Small intestine (tissue), 7 donors: Measurements from ENCODE around the gene ABR. TPM values are rescaled to one million over a fixed set of nuclear protein-coding genes. Genes with fewer than 3 reads are reported as not detected.

Experiments used
- DNase-seq, 2 donors: peaks; one replicate each; pipeline versions ENCODE4 v3.0.0 to v3.0.0-alpha.2; 2013
- FAIRE-seq: peaks from 2 replicates; lab custom pipeline; 2012; peaks lifted over from hg19 to GRCh38; lab: Jason Lieb, UNC
- H3K27ac ChIP-seq, 3 donors: one replicate each; pipeline ENCODE4 v1.5.1; 2013; ENCODE audit warnings: low read length in 2 of 3, mild to moderate bottlenecking in 2 of 3, control low read depth in 1 of 3, inconsistent platforms in 1 of 3, low read depth in 1 of 3, moderate library complexity in 1 of 3
- H3K27me3 ChIP-seq, 3 donors: one replicate each; pipeline ENCODE4 v1.6.1; 2013; ENCODE audit warnings: low read length in 3 of 3, inconsistent platforms in 1 of 3; ENCODE audit not compliant: control insufficient read depth in 3 of 3, insufficient read depth in 3 of 3
- H3K36me3 ChIP-seq, 3 donors: one replicate each; pipeline ENCODE4 v1.6.1; 2013; ENCODE audit warnings: low read length in 3 of 3, inconsistent platforms in 1 of 3, low read depth in 1 of 3, mild to moderate bottlenecking in 1 of 3, moderate library complexity in 1 of 3; ENCODE audit not compliant: control insufficient read depth in 3 of 3, insufficient read depth in 2 of 3
- H3K4me1 ChIP-seq, 3 donors: one replicate each; pipeline ENCODE4 v1.6.1; 2013; ENCODE audit warnings: low read length in 2 of 3, inconsistent platforms in 1 of 3, low read depth in 1 of 3, mild to moderate bottlenecking in 1 of 3, moderate library complexity in 1 of 3; ENCODE audit not compliant: control insufficient read depth in 3 of 3, insufficient read depth in 2 of 3
- H3K4me3 ChIP-seq, 3 donors: one replicate each; pipeline ENCODE4 v1.5.1; 2013; ENCODE audit warnings: low read length in 3 of 3, control low read depth in 1 of 3, inconsistent platforms in 1 of 3, low read depth in 1 of 3, mild to moderate bottlenecking in 1 of 3, moderate library complexity in 1 of 3
- H3K9me3 ChIP-seq, 2 donors: one replicate each; pipeline ENCODE4 v1.6.1; 2013; ENCODE audit warnings: low read depth in 1 of 2, low read length in 1 of 2; ENCODE audit not compliant: control insufficient read depth in 2 of 2, insufficient read depth in 1 of 2
- WGBS, 3 donors: extraction: QIAGEN DNeasy Blood & Tissue Kit; methylation state at CpG; one replicate each; pipeline ENCODE4 v1.1.7; 2013; 5-methylcytosine and 5-hydroxymethylcytosine counted together
- polyA plus RNA-seq, 4 donors: library from polyadenylated mRNA; stranded (reverse) in 3 of 4; unstranded in 1 of 4; fragments of 200-250 nt in 3 of 4; fragments of 120-200 nt in 1 of 4; gene quantifications; one replicate each; pipeline versions ENCODE4 v1.2.1 to v1.2.3, GENCODE V29; 2013
- donor health status: healthy with polysubstance abuse.
- donor health status: control.
- donor health status: control.
- donor health status: Bipolar disorder and iron deficiency.
- donor health status: healthy.

The ABR gene
- polyA plus RNA-seq, 4 donors, result 69.8 to 131 (median 83.5) TPM

DNA sequence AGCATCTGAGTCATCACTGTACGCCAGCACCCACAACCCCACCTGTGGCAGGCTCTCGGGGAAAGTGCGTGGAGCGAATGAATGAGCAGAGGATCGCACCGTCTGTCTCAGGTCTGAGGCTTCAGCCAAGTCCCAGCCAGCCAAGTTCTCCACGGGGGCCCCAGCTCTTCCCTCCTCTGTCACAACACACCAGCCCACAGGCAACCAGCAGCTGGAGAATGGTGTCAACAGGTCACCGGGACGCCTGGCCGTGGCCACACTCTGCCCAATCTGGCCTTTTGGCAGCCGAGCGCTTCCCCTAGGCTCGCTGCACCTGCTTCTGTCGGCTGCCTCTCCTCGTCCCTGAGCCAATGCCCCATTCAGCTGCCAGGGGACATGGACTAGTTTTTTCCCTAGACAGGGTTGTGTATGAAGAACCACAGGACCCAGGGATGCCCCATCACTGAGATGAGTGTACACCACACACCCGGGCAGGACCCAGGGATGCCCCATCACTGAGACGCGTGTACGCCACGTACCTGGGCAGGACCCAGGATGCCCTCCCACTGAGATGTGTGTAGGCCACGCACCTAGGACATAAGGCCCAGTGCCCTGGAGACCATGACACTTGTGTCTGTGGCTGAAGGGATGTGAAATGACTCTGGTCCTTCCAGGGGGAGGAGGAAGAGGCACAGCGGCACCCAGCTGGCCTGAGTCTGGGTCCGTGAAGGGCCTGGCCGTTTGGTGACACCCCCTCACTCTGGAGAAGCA is 52.8 kb downstream of the ABR start:
- no peak overlapping the region for H3K4me3 ChIP-seq
- peaks cover 0 to 3% (median 0%) of the 10 kb centered on the region in 3 donors for H3K27me3 ChIP-seq
- H3K27ac ChIP-seq, result no peak overlapping the region
- peaks cover 0 to 17% (median 5%) of the 10 kb centered on the region in 3 donors for H3K4me1 ChIP-seq
- H3K36me3 ChIP-seq, result peaks cover 0 to 2% (median 0%) of the 10 kb centered on the region in 3 donors
- 80 to 82% (median 81%) methylated on average over 24 of the region's 24 CpGs for WGBS, 3 donors
- DNase-seq (no peak), FAIRE-seq (no peak)
- H3K9me3 ChIP-seq, result peaks cover 0 to 4% of the 10 kb centered on the region in 2 donors

- Histone ChIP-seq H3K27ac (no peak overlapping the region), H3K4me1 (peaks cover 0 to 20% (median 6%) of the 10 kb centered on the region in 3 donors), H3K9me3 (peaks cover 0 to 4% of the 10 kb centered on the region in 2 donors), H3K36me3 (peaks cover 0 to 2% (median 0%) of the 10 kb centered on the region in 3 donors), H3K27me3 (peaks cover 0 to 3% (median 0%) of the 10 kb centered on the region in 3 donors), H3K4me3 (no peak overlapping the region)
- no peak for DNase-seq
- WGBS, 3 donors, result 86 to 92% (median 92%) methylated on average over 22 to 26 of the region's 26 CpGs
- FAIRE-seq, result no peak
Observed at GRCh38 chr17:1126250-1126797, 53.5 kb downstream of the ABR start.

- H3K9me3 ChIP-seq, result peaks cover 0 to 4% of the 10 kb centered on the region in 2 donors
- H3K27me3 ChIP-seq, result peaks cover 0 to 3% (median 0%) of the 10 kb centered on the region in 3 donors
- DNase-seq (no peak), FAIRE-seq (no peak)
- H3K27ac ChIP-seq, result no peak overlapping the region
- peaks cover 0 to 6% (median 0%) of the 10 kb centered on the region in 3 donors for H3K36me3 ChIP-seq
- peaks cover 0 to 20% (median 11%) of the 10 kb centered on the region in 3 donors for H3K4me1 ChIP-seq
- H3K4me3 ChIP-seq, result no peak overlapping the region
- 82 to 95% (median 94%) methylated on average over 8 to 11 of the region's 11 CpGs for WGBS, 3 donors
Observed at GRCh38 chr17:1125788-1126145, 54.0 kb downstream of the ABR start.

DNA sequence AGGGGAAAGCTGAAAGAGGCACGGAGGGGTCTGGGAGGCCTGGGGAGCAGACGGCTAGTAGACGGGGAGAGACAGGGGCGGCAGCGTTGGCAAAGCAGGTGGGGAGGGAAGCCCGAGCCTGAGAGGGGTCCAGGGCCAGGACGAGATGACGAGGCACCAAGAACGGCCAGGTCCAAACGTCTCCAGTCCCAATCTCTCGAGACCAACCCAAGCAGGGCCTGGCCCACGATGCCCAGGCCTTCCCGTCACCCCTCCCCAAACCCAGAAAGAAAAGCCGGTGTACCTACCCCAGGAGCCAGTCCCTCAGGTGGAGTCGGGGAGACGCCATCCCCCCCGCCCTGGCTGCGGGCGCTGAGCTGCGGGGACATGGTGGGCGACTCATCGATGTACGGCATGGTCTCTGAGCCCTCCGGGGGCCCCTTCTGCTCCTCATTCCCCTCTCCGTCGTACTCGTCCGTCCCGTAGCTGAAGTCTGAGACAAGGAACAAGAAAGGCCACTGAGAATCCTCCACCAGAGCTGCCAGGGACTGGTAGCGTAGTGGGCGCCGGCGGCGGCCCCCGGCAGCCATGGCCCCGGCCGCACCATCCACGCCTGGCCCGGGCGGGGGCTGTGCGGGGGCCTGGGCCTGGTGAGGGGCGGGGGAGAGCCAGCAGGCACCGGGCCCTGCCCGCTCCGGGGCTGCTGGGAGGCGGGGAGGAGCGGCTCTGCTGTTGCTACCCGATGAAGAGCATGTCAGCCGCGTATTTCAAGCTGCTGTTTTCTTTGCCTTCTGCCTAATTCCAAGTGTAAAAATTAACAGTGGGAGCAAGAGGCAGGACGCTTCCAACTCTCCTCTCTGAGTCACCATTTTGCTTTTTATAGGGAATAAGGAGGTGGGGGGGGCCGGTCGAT is 54.6 kb downstream of the ABR start:
- DNase-seq (no peak), FAIRE-seq (no peak)
- WGBS, 3 donors, result 92 to 96% (median 93%) methylated on average over 42 to 53 of the region's 53 CpGs
- Histone ChIP-seq H3K27me3 (peaks cover 0 to 3% (median 0%) of the 10 kb centered on the region in 3 donors), H3K4me3 (no peak overlapping the region), H3K36me3 (peaks cover 0 to 6% (median 0%) of the 10 kb centered on the region in 3 donors), H3K4me1 (peaks cover 0 to 20% (median 13%) of the 10 kb centered on the region in 3 donors), H3K9me3 (peaks cover 0 to 4% of the 10 kb centered on the region in 2 donors), H3K27ac (no peak overlapping the region)

DNA sequence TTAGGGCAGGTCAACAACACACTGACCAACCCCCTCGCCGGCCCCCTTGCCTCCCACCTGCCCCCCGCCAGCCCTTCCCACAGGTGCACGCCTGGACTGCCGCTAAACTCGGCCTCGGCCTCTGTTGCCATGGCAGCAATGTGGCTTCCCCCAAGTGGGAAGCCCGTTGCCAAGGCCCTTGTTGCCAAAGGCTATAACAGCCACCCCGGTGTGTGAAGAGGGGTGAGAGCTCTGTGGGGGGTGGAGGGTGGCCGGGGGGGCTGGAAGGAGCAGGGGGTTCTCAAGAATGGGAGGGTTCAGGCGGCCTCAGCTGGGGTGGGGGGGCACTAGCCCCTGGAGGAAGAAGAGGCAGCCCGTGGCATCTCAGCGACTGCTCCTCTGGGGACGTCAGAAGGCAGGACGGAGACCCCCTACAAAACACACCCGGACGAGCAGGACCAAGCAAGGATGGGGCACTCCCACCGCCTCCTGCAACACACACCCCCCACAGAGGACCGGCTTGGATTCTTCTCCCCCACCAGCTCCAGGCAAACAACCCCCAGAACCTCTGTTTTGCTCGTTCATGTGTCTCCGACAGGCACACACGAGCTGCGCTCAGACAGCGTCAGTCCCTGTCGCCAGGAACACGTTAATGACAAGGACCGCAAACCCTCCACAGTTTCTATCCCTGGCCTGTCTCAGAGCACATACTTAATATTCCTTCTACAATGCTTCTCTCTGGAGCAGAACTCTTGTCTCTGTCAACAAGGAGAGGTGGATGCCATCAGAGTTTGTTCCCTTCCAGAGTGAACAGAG is 55.7 kb downstream of the ABR start:
- DNase-seq, result no peak
- H3K27me3 ChIP-seq, result peaks cover 0 to 3% (median 0%) of the 10 kb centered on the region in 3 donors
- H3K27ac ChIP-seq, result no peak overlapping the region
- WGBS, 3 donors, result 61 to 72% (median 63%) methylated on average over 26 to 27 of the region's 27 CpGs
- peaks cover 0 to 20% (median 13%) of the 10 kb centered on the region in 3 donors for H3K4me1 ChIP-seq
- H3K36me3 ChIP-seq, result peaks cover 0 to 6% (median 0%) of the 10 kb centered on the region in 3 donors
- no peak for FAIRE-seq
- H3K4me3 ChIP-seq, result no peak overlapping the region
- peaks cover 0 to 4% of the 10 kb centered on the region in 2 donors for H3K9me3 ChIP-seq

- peaks cover 0 to 3% (median 0%) of the 10 kb centered on the region in 3 donors for H3K27me3 ChIP-seq
- H3K9me3 ChIP-seq, result peaks cover 0 to 2% of the 10 kb centered on the region in 2 donors
- H3K4me3 ChIP-seq, result no peak overlapping the region
- no peak for DNase-seq
- FAIRE-seq, result no peak
- 8 to 58% (median 37%) methylated on average over 23 to 24 of the region's 24 CpGs for WGBS, 3 donors
- H3K27ac ChIP-seq, result peak overlapping the region in 2 of 3 donors; percentile 59 to 86
- peaks cover 0 to 20% (median 13%) of the 10 kb centered on the region in 3 donors for H3K4me1 ChIP-seq
- peaks cover 0 to 6% (median 0%) of the 10 kb centered on the region in 3 donors for H3K36me3 ChIP-seq
Observed at GRCh38 chr17:1123393-1123831, 56.4 kb downstream of the ABR start.

GRCh38 chr17:1122533-1123392 is 57.0 kb downstream of the ABR start:
- no peaks in the 10 kb centered on the region for H3K9me3 ChIP-seq
- peak; percentile 92 to 95 for DNase-seq
- H3K27ac ChIP-seq, result peak overlapping the region; percentile 55 to 86 (median 82)
- peaks cover 0 to 3% (median 0%) of the 10 kb centered on the region in 3 donors for H3K27me3 ChIP-seq
- no peak overlapping the region for H3K4me3 ChIP-seq
- FAIRE-seq, result no peak
- 5 to 19% (median 9%) methylated on average over 19 to 21 of the region's 21 CpGs for WGBS, 3 donors
- peaks cover 0 to 20% (median 13%) of the 10 kb centered on the region in 3 donors for H3K4me1 ChIP-seq
- H3K36me3 ChIP-seq, result peaks cover 0 to 6% (median 0%) of the 10 kb centered on the region in 3 donors
